IMR-90 (cell line): ENCODE data around the gene CUBN. TPM values are rescaled to one million over a fixed set of nuclear protein-coding genes. Genes with fewer than 3 reads are reported as not detected.

Experiments
- ATAC-seq: fragments of 200-7000 bp; cut with Tn5 transposase; 2 replicates; pipeline ENCODE4 v1.9.1; 2020; ENCODE audit warnings: low read depth, mild to moderate bottlenecking, moderate library complexity
- BruUV-seq: library from RNA; stranded (reverse); fragments of 400-500 nt; replicated peaks from 2 replicates; lab custom pipeline; 2021; lab: Mats Ljungman, UMichigan
- CTCF ChIA-PET: fragments of 300-600 bp; formaldehyde crosslinking; extraction: SDS; loops from one replicate; lab custom pipeline; 2021; ENCODE audit warnings: antibody characterized with exemption; lab: Yijun Ruan, JAX
- POLR2A ChIA-PET: fragments of 300-600 bp; sonication (Branson Sonifier 250); formaldehyde crosslinking; loops from one replicate; lab custom pipeline; 2022; ENCODE audit warnings: antibody characterized with exemption; ENCODE audit not compliant: unreplicated experiment; lab: Charles Lee
- DNase-seq: peaks from one replicate; pipeline ENCODE4 v3.0.0; 2013
- H2AFZ ChIP-seq: replicated peaks from 2 replicates; pipeline ENCODE3; 2013; ENCODE audit warnings: low read length, mild to moderate bottlenecking; ENCODE audit not compliant: poor library complexity
- H2AK5ac ChIP-seq: 2 replicates; pipeline ENCODE4 v1.6.1; 2013; ENCODE audit warnings: low read depth, low read length, inconsistent platforms
- H2AK9ac ChIP-seq: replicated peaks from 2 replicates; pipeline ENCODE3; 2013; ENCODE audit warnings: mild to moderate bottlenecking, low read depth, low read length, moderate library complexity; ENCODE audit not compliant: poor library complexity
- H2BK120ac ChIP-seq: 2 replicates; pipeline ENCODE4 v1.6.1; 2013; ENCODE audit warnings: low read depth, low read length, inconsistent platforms
- H2BK15ac ChIP-seq: 3 replicates; pipeline ENCODE4 v1.6.1; 2013; ENCODE audit warnings: low read depth, low read length, inconsistent platforms
- H2BK20ac ChIP-seq: 2 replicates; pipeline ENCODE4 v1.6.1; 2013; ENCODE audit warnings: low read depth, mild to moderate bottlenecking, inconsistent platforms, low read length, moderate library complexity
- H2BK5ac ChIP-seq: 2 replicates; pipeline ENCODE4 v1.6.1; 2013; ENCODE audit warnings: mild to moderate bottlenecking, low read depth, low read length, inconsistent platforms; ENCODE audit not compliant: poor library complexity, severe bottlenecking
- H3K14ac ChIP-seq: replicated peaks from 2 replicates; pipeline ENCODE4 v1.6.1; 2013; ENCODE audit warnings: low read depth, low read length, inconsistent platforms
- H3K18ac ChIP-seq: 2 replicates; pipeline ENCODE4 v1.6.1; 2013; ENCODE audit warnings: low read depth, low read length, control low read depth
- H3K23ac ChIP-seq: 2 replicates; pipeline ENCODE4 v1.6.1; 2013; ENCODE audit warnings: low read depth, low read length, inconsistent platforms
- H3K27ac ChIP-seq: 2 replicates; pipeline ENCODE4 v1.5.1; 2013; ENCODE audit warnings: mild to moderate bottlenecking, control low read depth, low read length; ENCODE audit not compliant: insufficient read depth
- H3K27me3 ChIP-seq: 2 replicates; pipeline ENCODE4 v1.6.1; 2013; ENCODE audit warnings: low read length; ENCODE audit not compliant: control insufficient read depth, insufficient read depth
- H3K36me3 ChIP-seq: 2 replicates; pipeline ENCODE4 v1.6.1; 2013; ENCODE audit warnings: low read length, mixed read lengths; ENCODE audit not compliant: control insufficient read depth, insufficient read depth
- H3K4ac ChIP-seq: 2 replicates; pipeline ENCODE4 v1.6.1; 2013; ENCODE audit warnings: low read depth, low read length, inconsistent platforms
- H3K4me1 ChIP-seq: 2 replicates; pipeline ENCODE4 v1.6.1; 2013; ENCODE audit warnings: low read length, mixed read lengths; ENCODE audit not compliant: control insufficient read depth, insufficient read depth
- H3K4me2 ChIP-seq: 2 replicates; pipeline ENCODE4 v1.6.1; 2013; ENCODE audit warnings: low read depth, mild to moderate bottlenecking, control low read depth, low read length, moderate library complexity
- H3K4me3 ChIP-seq: 2 replicates; pipeline ENCODE4 v1.5.1; 2013; ENCODE audit warnings: low read depth, mild to moderate bottlenecking, control low read depth, low read length, moderate library complexity; ENCODE audit not compliant: insufficient read depth
- H3K56ac ChIP-seq: 2 replicates; pipeline ENCODE4 v1.6.1; 2013; ENCODE audit warnings: low read length, inconsistent platforms; ENCODE audit not compliant: insufficient read depth; ENCODE audit errors: extremely low read depth
- H3K79me1 ChIP-seq, 2 experiments: 2 replicates each; pipeline ENCODE4 v1.6.1; 2013; ENCODE audit warnings: low read length in 2 of 2, inconsistent platforms in 1 of 2, low read depth in 1 of 2
- H3K9ac ChIP-seq: 2 replicates; pipeline ENCODE4 v1.6.1; 2013; ENCODE audit warnings: low read depth, low read length, control low read depth
- H3K9me1 ChIP-seq: 2 replicates; pipeline ENCODE4 v1.6.1; 2013; ENCODE audit warnings: low read length, inconsistent platforms; ENCODE audit not compliant: insufficient read depth
- H3K9me3 ChIP-seq: 2 replicates; pipeline ENCODE4 v1.6.1; 2013; ENCODE audit warnings: low read length; ENCODE audit not compliant: control insufficient read depth, insufficient read depth
- H4K20me1 ChIP-seq: 2 replicates; pipeline ENCODE4 v1.6.1; 2013; ENCODE audit warnings: low read length, inconsistent platforms; ENCODE audit not compliant: insufficient read depth
- H4K5ac ChIP-seq: 2 replicates; pipeline ENCODE4 v1.6.1; 2013; ENCODE audit warnings: mild to moderate bottlenecking, low read depth, low read length, control low read depth
- H4K8ac ChIP-seq, 2 experiments: 2 replicates each; pipeline ENCODE4 v1.6.1; 2013; ENCODE audit warnings: low read depth in 2 of 2, low read length in 2 of 2, control low read depth in 1 of 2, inconsistent platforms in 1 of 2
- H4K91ac ChIP-seq: 2 replicates; pipeline ENCODE4 v1.6.1; 2013; ENCODE audit warnings: low read depth, low read length, inconsistent platforms; ENCODE audit not compliant: insufficient read depth
- BHLHE40 ChIP-seq: fragments of 150-350 bp; IDR thresholded peaks from 2 replicates; pipeline ENCODE4 v1.6.1; 2016; ENCODE audit warnings: mild to moderate bottlenecking, low read depth, low read length
- CEBPB ChIP-seq: IDR thresholded peaks from 2 replicates; pipeline ENCODE4 v1.6.1; 2012; ENCODE audit warnings: low read depth, low read length, improper control_type of control experiment
- CHD1 ChIP-seq: IDR thresholded peaks from 2 replicates; pipeline ENCODE4 v1.6.1; 2012; ENCODE audit warnings: low read depth, low read length, improper control_type of control experiment
- CTCF ChIP-seq: conservative IDR thresholded peaks from 2 replicates; pipeline ENCODE4 v1.5.1; 2012; ENCODE audit warnings: mild to moderate bottlenecking, low read depth, low read length, improper control_type of control experiment
- ELK1 ChIP-seq: fragments of 150-350 bp; IDR thresholded peaks from 2 replicates; pipeline ENCODE4 v1.6.1; 2016; ENCODE audit warnings: low read depth, mild to moderate bottlenecking, low read length, moderate library complexity, borderline replicate concordance
- FOS ChIP-seq: fragments of 150-350 bp; IDR thresholded peaks from 2 replicates; pipeline ENCODE4 v1.6.1; 2016; ENCODE audit warnings: low read depth, low read length
- MAFK ChIP-seq: IDR thresholded peaks from 2 replicates; pipeline ENCODE4 v1.6.1; 2012; ENCODE audit warnings: low read depth, low read length, improper control_type of control experiment
- MAZ ChIP-seq: IDR thresholded peaks from 2 replicates; pipeline ENCODE4 v1.6.1; 2012; ENCODE audit warnings: low read depth, mild to moderate bottlenecking, low read length, improper control_type of control experiment, moderate library complexity, borderline replicate concordance
- MXI1 ChIP-seq: IDR thresholded peaks from 2 replicates; pipeline ENCODE4 v1.6.1; 2012; ENCODE audit warnings: low read depth, mild to moderate bottlenecking, low read length, moderate library complexity, borderline replicate concordance
- NFE2L2 ChIP-seq: fragments of 150-350 bp; IDR thresholded peaks from 2 replicates; pipeline ENCODE4 v1.6.1; 2016; ENCODE audit warnings: low read depth, mild to moderate bottlenecking, low read length
- POLR2A ChIP-seq: IDR thresholded peaks from 2 replicates; pipeline ENCODE4 v1.6.1; 2012; ENCODE audit warnings: mild to moderate bottlenecking, low read depth, low read length
- RAD21 ChIP-seq: IDR thresholded peaks from 2 replicates; pipeline ENCODE4 v1.6.1; 2012; ENCODE audit warnings: low read length, improper control_type of control experiment
- RCOR1 ChIP-seq: IDR thresholded peaks from 2 replicates; pipeline ENCODE4 v1.6.1; 2012; ENCODE audit warnings: mild to moderate bottlenecking, low read length, improper control_type of control experiment; ENCODE audit not compliant: insufficient replicate concordance
- RFX5 ChIP-seq: IDR thresholded peaks from 2 replicates; pipeline ENCODE4 v1.8.0; 2012; ENCODE audit warnings: low read depth, mild to moderate bottlenecking, low read length, moderate library complexity
- SMC3 ChIP-seq: fragments of 150-350 bp; IDR thresholded peaks from 2 replicates; pipeline ENCODE4 v1.6.1; 2016; ENCODE audit warnings: low read depth, mild to moderate bottlenecking, antibody characterized with exemption, low read length, moderate library complexity
- USF2 ChIP-seq: fragments of 150-350 bp; IDR thresholded peaks from 2 replicates; pipeline ENCODE4 v1.6.1; 2017; ENCODE audit warnings: mild to moderate bottlenecking, antibody characterized with exemption, low read length, low read depth
- WGBS, 2 experiments: methylation state at CpG; one replicate each; pipeline versions ENCODE4 v1.1.5 to v1.1.7; 2013; ENCODE audit warnings: missing lambda C conversion rate in 2 of 2; ENCODE audit not compliant: insufficient read length in 1 of 2; ENCODE audit errors: extremely low coverage in 2 of 2; 5-methylcytosine and 5-hydroxymethylcytosine counted together
- dilution Hi-C: fragments of 300-500 bp; cut with HindIII; formaldehyde crosslinking; loops from one replicate; pipeline ENCODE4 v1.14.3; 2018; ENCODE audit warnings: low sequenced_read_pairs; ENCODE audit not compliant: unreplicated experiment
- in situ Hi-C: fragments of 300-500 bp; cut with MboI; formaldehyde crosslinking; loops from 3 replicates; pipeline ENCODE4 v1.14.3; 2019; ENCODE audit warnings: low sequenced_read_pairs, inconsistent platforms, mixed read lengths
- intact Hi-C: fragments of 100-400 bp; cut with micrococcal nuclease; formaldehyde crosslinking; loops from 2 replicates; pipeline ENCODE4 v1.10.0; 2022
- polyA plus RNA-seq, 3 experiments: library from polyadenylated mRNA; depleted of rRNA; stranded (reverse); fragments of >200 nt; gene quantifications; 2 replicates each; pipeline ENCODE4 v1.2.3, GENCODE V29; 2012; ENCODE audit warnings: low replicate concordance in 1 of 3
- total RNA-seq: library from RNA; depleted of rRNA; stranded (reverse); fragments of >200 nt; gene quantifications from 2 replicates; pipeline ENCODE4 v1.2.3, GENCODE V29; 2012

CUBN gene
- total and polyA plus RNA-seq, 2 of the 4 experiments (the other 2 are of a cell fraction): 0.19 to 0.54 TPM

GRCh38 chr10:17051851-17052250 lies 77.8 kb downstream of the CUBN start:
- Histone ChIP-seq H2BK5ac (no peak overlapping the region), H3K36me3 (no peaks in the 10 kb centered on the region), H4K20me1 (no peaks in the 10 kb centered on the region), H2AK9ac (no peak overlapping the region), H3K27ac (no peak overlapping the region), H2BK15ac (no peak overlapping the region), H3K9ac (no peak overlapping the region), H2AK5ac (no peak overlapping the region), H3K14ac (no peak overlapping the region), H4K5ac (no peak overlapping the region), H3K23ac (no peak overlapping the region), H2BK20ac (no peak overlapping the region), H2AFZ (no peak overlapping the region), H3K9me3 (peaks cover 2% of the 10 kb centered on the region; the same call in 1 of the 2 replicates), H3K9me1 (peaks cover under 1% of the 10 kb centered on the region; the same call in 1 of the 2 replicates), H2BK120ac (no peak overlapping the region), H3K4me1 (peaks cover 2% of the 10 kb centered on the region), H3K4me2 (no peak overlapping the region), H3K27me3 (no peaks in the 10 kb centered on the region), H4K8ac (no peak overlapping the region), H4K91ac (no peak overlapping the region), H3K4ac (no peak overlapping the region), H3K4me3 (no peak overlapping the region), H3K79me1 (peaks cover 0 to under 1% of the 10 kb centered on the region in 2 experiments; a peak in 1 of 4 replicates), H3K56ac (no peak overlapping the region), H3K18ac (no peak overlapping the region)
- ChIA-PET POLR2A (no interaction called here), CTCF (no interaction called here)
- intact Hi-C loops (no loop called here), dilution Hi-C loops (no loop called here), in situ Hi-C loops (no loop called here)
- no TSS peak for BruUV-seq
- no peak for DNase-seq
- TF ChIP-seq MAFK (no peak), POLR2A (no peak), MAZ (no peak), CTCF (no peak), RAD21 (no peak), BHLHE40 (no peak), RCOR1 (no peak), RFX5 (no peak), SMC3 (no peak), CEBPB (no peak), USF2 (no peak), ELK1 (no peak), FOS (no peak), NFE2L2 (no peak), MXI1 (no peak), CHD1 (no peak)
- WGBS, 2 experiments: no CpG with 5 or more reads among the region's 3 CpGs
- no peak for ATAC-seq
